TTC549 (cell line): ENCODE measurements around the gene GBP1.

ENCODE experiments used
- FAIRE-seq: peaks from 2 replicates; lab custom pipeline; 2012; peaks lifted over from hg19 to GRCh38; lab: Jason Lieb, UNC

Gene GBP1

GRCh38 chr1:89005286-89006151, 59.5 kb downstream of the GBP1 start:
- no peak for FAIRE-seq
